NOMO-1 (cell line): ENCODE results near the gene PLAU.
"Not testable (repeated sequence)": the region's sequence is repeated elsewhere in the genome, so short reads cannot be mapped to it uniquely, and the experiment has no call there.

Experiments
- DNase-seq, 2 experiments: peaks; one replicate each; lab custom pipeline; 2025; ENCODE audit not compliant: unreplicated experiment in 2 of 2; lab: John Stamatoyannopoulos, UW

The PLAU gene

GRCh38 chr10:73919481-73919880 is 8.5 kb downstream of the PLAU start:
- DNase-seq = not testable (repeated sequence)

GRCh38 chr10:73920089-73920488 is 9.2 kb downstream of the PLAU start:
- peak; percentile 85 to 87 for DNase-seq

GRCh38 chr10:73922007-73922863 is 11.3 kb downstream of the PLAU start:
- no peak for DNase-seq

GRCh38 chr10:73922864-73923133 is 11.9 kb downstream of the PLAU start:
- DNase-seq = no peak

- no peak for DNase-seq
These were observed 13.1 kb downstream of the PLAU start for GRCh38 chr10:73923935-73924598.

- DNase-seq = no peak
These were observed 14.0 kb downstream of the PLAU start for GRCh38 chr10:73924935-73925334.

- no peak for DNase-seq
These were observed 14.6 kb downstream of the PLAU start for GRCh38 chr10:73925539-73925938.

GRCh38 chr10:73926152-73926764 is 15.3 kb downstream of the PLAU start:
- peak; percentile 47 to 73 for DNase-seq

- not testable (repeated sequence) for DNase-seq
These were observed 19.8 kb downstream of the PLAU start for GRCh38 chr10:73930630-73931327.

GRCh38 chr10:73931767-73932619 is 21.1 kb downstream of the PLAU start:
- DNase-seq = no peak

GRCh38 chr10:73932620-73933112 is 21.7 kb downstream of the PLAU start:
- DNase-seq = peak; percentile 18 to 25

- no peak for DNase-seq
These were observed 23.1 kb downstream of the PLAU start for GRCh38 chr10:73934074-73934473.

GRCh38 chr10:73935895-73936294 is 25.0 kb downstream of the PLAU start:
- DNase-seq = no peak

GRCh38 chr10:73937333-73938043 is 26.6 kb downstream of the PLAU start:
- DNase-seq = no peak

GRCh38 chr10:73940634-73941221 is 29.8 kb downstream of the PLAU start:
- peak; percentile 65 to 70 for DNase-seq

GRCh38 chr10:73941300-73941699 is 30.4 kb downstream of the PLAU start:
- no peak for DNase-seq

- DNase-seq = no peak
These were observed 33.6 kb downstream of the PLAU start for GRCh38 chr10:73944356-73945100.
